Esophagus muscularis mucosa (tissue), 4 donors: ENCODE results near the gene PARD6G. TPM values are rescaled to one million over a fixed set of nuclear protein-coding genes. Genes with fewer than 3 reads are reported as not detected.
"Not testable (repeated sequence)": the region's sequence is repeated elsewhere in the genome, so short reads cannot be mapped to it uniquely, and the experiment has no call there.

Experiments used
- DNase-seq: peaks from one replicate; pipeline ENCODE4 v3.0.0-alpha.2; 2017; ENCODE audit errors: extremely low spot score
- H3K27ac ChIP-seq, 4 donors: fragments of 200-600 bp; sonication (generic); replicated peaks in 1 of 4; 1 replicate in 3 of 4; 2 replicates in 1 of 4; pipeline ENCODE4 v1.5.1; 2016 to 2019; ENCODE audit warnings: mild to moderate bottlenecking in 1 of 4
- H3K27me3 ChIP-seq, 4 donors: fragments of 200-600 bp; sonication (generic); one replicate each; pipeline versions ENCODE4 v1.5.1 to v1.6.0; 2016 to 2019
- H3K36me3 ChIP-seq, 4 donors: fragments of 200-600 bp; sonication (generic); one replicate each; pipeline ENCODE4 v1.5.1; 2016 to 2019
- H3K4me1 ChIP-seq, 4 donors: fragments of 200-600 bp; sonication (generic); one replicate each; pipeline ENCODE4 v1.5.1; 2016 to 2019
- H3K4me3 ChIP-seq, 4 donors: fragments of 200-600 bp; sonication (generic); 1 replicate in 2 of 4; 2 replicates in 2 of 4; pipeline ENCODE4 v1.5.1; 2016 to 2019; ENCODE audit warnings: mild to moderate bottlenecking in 4 of 4, moderate library complexity in 1 of 4
- H3K9me3 ChIP-seq, 4 donors: fragments of 200-600 bp; sonication (generic); 1 replicate in 3 of 4; 2 replicates in 1 of 4; pipeline ENCODE4 v1.5.1; 2016 to 2019
- EP300 ChIP-seq: sonication (generic); formaldehyde crosslinking; IDR thresholded peaks from one replicate; pipeline ENCODE4 v1.6.1; 2017; ENCODE audit warnings: antibody characterized with exemption
- POLR2A ChIP-seq: fragments of 450-650 bp; IDR thresholded peaks from one replicate; pipeline ENCODE4 v1.6.1; 2017; ENCODE audit warnings: antibody characterized with exemption, moderate library complexity, mild to moderate bottlenecking, low read depth
- POLR2AphosphoS5 ChIP-seq, 2 donors: sonication (generic); formaldehyde crosslinking; IDR thresholded peaks; one replicate each; pipeline ENCODE4 v1.6.1; 2017; ENCODE audit warnings: antibody characterized with exemption in 2 of 2
- whole genome bisulfite sequencing: methylation state at CpG from one replicate; pipeline ENCODE4 v1.1.5; 2018; 5-methylcytosine and 5-hydroxymethylcytosine counted together
- intact Hi-C: fragments of 100-400 bp; cut with DNase I; formaldehyde crosslinking; loops from one replicate; pipeline ENCODE4 v1.15.1; 2023
- total RNA-seq, 4 donors: library from RNA; depleted of rRNA; stranded (reverse); fragments of >200 nt; gene quantifications; one replicate each; pipeline versions ENCODE4 v1.1.0 to v1.2.1, GENCODE V29; 2016
- TF ChIP-seq, protein P1 (sequence below), 3 experiments: fragments of 200-600 bp in 2 of 3; fragments of 450-650 bp in 1 of 3; sonication (generic) in 2 of 3; IDR thresholded peaks; one replicate each; pipeline ENCODE4 v1.5.1; 2017 to 2019; ENCODE audit warnings: antibody characterized with exemption in 3 of 3, mild to moderate bottlenecking in 2 of 3, moderate library complexity in 1 of 3

PARD6G gene
- total RNA-seq, 4 donors from 2014 or later = 5.4 to 11.3 (median 10.4) TPM

DNA sequence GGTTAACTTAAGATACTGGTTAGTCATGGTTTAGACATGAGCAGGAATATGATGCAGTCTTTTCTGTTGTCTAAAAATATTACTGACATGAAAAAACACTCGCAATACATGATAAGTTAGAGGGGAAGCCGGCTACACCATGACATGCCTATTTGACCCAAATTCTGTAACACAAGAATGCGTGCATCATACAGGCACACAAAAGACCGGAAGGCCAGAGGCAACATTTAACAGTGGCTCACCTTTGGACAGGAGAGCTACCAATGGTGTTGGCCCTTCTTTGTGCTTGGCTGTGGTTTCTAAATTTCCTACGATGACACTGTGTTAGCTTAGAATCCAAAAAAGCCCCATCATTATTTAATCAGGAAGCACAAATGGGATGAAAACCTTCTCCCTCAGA, 4.1 kb downstream of the PARD6G start:
- TF ChIP-seq POLR2AphosphoS5 (IDR thresholded peaks at IDR 0.05) (no peak), EP300 (no peak), POLR2A (no peak)
- TF ChIP-seq, protein P1, sequence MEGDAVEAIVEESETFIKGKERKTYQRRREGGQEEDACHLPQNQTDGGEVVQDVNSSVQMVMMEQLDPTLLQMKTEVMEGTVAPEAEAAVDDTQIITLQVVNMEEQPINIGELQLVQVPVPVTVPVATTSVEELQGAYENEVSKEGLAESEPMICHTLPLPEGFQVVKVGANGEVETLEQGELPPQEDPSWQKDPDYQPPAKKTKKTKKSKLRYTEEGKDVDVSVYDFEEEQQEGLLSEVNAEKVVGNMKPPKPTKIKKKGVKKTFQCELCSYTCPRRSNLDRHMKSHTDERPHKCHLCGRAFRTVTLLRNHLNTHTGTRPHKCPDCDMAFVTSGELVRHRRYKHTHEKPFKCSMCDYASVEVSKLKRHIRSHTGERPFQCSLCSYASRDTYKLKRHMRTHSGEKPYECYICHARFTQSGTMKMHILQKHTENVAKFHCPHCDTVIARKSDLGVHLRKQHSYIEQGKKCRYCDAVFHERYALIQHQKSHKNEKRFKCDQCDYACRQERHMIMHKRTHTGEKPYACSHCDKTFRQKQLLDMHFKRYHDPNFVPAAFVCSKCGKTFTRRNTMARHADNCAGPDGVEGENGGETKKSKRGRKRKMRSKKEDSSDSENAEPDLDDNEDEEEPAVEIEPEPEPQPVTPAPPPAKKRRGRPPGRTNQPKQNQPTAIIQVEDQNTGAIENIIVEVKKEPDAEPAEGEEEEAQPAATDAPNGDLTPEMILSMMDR (IDR thresholded peaks at IDR 0.05) = no peak

GRCh38 chr18:80241919-80242777, 5.2 kb downstream of the PARD6G start:
- Histone ChIP-seq H3K9me3 (no peaks in the 10 kb centered on the region), H3K4me1 (peaks cover 8 to 17% (median 13%) of the 10 kb centered on the region in 4 donors), H3K27me3 (peaks cover 0 to 6% (median 0%) of the 10 kb centered on the region in 4 donors), H3K27ac (no peak overlapping the region), H3K36me3 (no peaks in the 10 kb centered on the region), H3K4me3 (no peak overlapping the region)
- TF ChIP-seq EP300 (no peak), POLR2A (no peak), POLR2AphosphoS5 (IDR thresholded peaks at IDR 0.05) (no peak)
- TF ChIP-seq, protein P1 (IDR thresholded peaks at IDR 0.05) = no peak
- intact Hi-C loops = no loop called here
- WGBS = 90% methylated on average over 2 of the region's 7 CpGs
- DNase-seq = no peak

More for the DNA sequence above, 4.1 kb downstream of the PARD6G start:
- H3K36me3 ChIP-seq = no peaks in the 10 kb centered on the region
- no peak overlapping the region for H3K4me3 ChIP-seq
- WGBS = 85% methylated on average over 5 of the region's 5 CpGs
- no peak overlapping the region for H3K27ac ChIP-seq
- no peak for DNase-seq
- H3K4me1 ChIP-seq = peaks cover 10 to 23% (median 18%) of the 10 kb centered on the region in 4 donors
- peaks cover 0 to 6% (median 0%) of the 10 kb centered on the region in 4 donors for H3K27me3 ChIP-seq
- intact Hi-C loops = no loop called here
- no peaks in the 10 kb centered on the region for H3K9me3 ChIP-seq

DNA sequence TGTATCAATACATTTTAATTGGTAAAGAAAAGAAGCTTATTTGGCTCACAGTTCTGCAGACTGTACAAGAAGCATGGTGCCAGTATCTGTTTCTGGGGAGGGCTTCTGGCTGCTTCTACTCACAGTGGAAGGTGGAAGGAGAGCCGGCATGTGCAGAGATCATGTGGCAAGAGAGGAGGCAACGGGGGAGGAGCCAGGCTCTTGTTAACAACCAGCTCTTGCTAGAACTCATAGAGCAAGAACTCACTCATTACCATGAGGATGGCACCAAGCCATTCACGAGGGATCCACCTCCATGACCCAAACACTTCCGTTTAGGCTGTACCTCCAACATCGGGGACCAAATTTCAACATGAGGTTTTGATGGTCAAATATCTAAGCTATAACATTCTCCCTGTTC, 7.5 kb downstream of the PARD6G start:
- Histone ChIP-seq H3K27ac (no peak overlapping the region), H3K9me3 (no peaks in the 10 kb centered on the region), H3K4me1 (no peaks in the 10 kb centered on the region), H3K4me3 (no peak overlapping the region), H3K27me3 (no peaks in the 10 kb centered on the region), H3K36me3 (no peaks in the 10 kb centered on the region)
- DNase-seq = no peak
- intact Hi-C loops = no loop called here
- 81% methylated on average over 5 of the region's 5 CpGs for WGBS
- TF ChIP-seq, protein P1 (IDR thresholded peaks at IDR 0.05) = no peak
- no peak for TF ChIP-seq EP300
- TF ChIP-seq POLR2A = no peak
- no peak for TF ChIP-seq POLR2AphosphoS5 (IDR thresholded peaks at IDR 0.05)

DNA sequence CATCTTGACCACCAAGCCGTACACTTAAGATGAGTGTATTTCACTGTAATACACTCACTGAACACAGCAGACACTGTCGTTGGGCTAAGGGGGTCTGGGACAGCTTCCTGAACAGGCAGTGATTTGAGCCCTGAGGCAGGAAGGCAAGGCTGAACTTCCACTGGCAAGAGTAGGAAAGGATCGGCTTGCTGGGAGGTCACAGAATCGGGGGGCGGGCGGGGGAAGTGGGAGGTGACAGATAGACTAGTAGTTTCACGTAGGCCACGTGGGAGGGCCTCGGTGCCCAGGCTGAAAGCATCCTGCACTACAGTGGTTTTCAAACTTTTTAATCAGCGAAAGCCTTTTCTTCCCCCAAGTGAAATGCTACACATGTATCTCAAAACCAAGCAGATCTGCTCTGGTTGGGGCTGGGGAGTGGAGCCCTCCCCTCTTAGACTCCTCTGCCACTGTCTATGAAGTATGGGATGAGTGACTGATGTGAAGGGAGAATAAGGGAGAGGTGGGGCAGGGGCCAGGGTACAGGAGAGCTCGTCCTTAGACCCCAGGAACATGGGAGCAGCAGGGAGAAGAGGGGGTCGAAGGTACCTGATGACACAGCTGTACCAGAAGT, 8.6 kb downstream of the PARD6G start:
- WGBS = 89% methylated on average over 12 of the region's 12 CpGs

DNA sequence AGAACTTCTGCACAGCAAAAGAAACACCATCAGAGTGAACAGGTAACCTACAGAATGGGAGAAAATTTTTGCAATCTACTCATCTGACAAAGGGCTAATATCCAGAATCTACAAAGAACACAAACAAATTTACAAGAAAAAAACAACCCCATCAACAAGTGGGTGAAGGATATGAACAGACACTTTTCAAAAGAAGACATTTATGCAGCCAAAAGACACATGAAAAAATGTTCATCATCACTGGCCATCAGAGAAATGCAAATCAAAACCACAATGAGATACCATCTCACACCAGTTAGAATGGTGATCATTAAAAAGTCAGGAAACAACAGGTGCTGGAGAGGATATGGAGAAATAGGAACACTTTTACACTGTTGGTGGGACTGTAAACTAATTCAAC, 9.8 kb downstream of the PARD6G start:
- H3K27me3 ChIP-seq, H3K4me1 ChIP-seq, H3K27ac ChIP-seq, H3K9me3 ChIP-seq, intact Hi-C loops, H3K4me3 ChIP-seq, DNase-seq, H3K36me3 ChIP-seq: not testable (repeated sequence)

More for the DNA sequence above, 8.6 kb downstream of the PARD6G start:
- DNase-seq = no peak
- no peaks in the 10 kb centered on the region for H3K36me3 ChIP-seq
- no peak overlapping the region for H3K27ac ChIP-seq
- intact Hi-C loops = no loop called here
- H3K4me3 ChIP-seq = no peak overlapping the region
- H3K9me3 ChIP-seq = no peaks in the 10 kb centered on the region
- TF ChIP-seq, protein P1 (IDR thresholded peaks at IDR 0.05) = no peak
- TF ChIP-seq POLR2A (no peak), POLR2AphosphoS5 (IDR thresholded peaks at IDR 0.05) (no peak), EP300 (no peak)
- H3K4me1 ChIP-seq = no peaks in the 10 kb centered on the region
- no peaks in the 10 kb centered on the region for H3K27me3 ChIP-seq
